ENCODE measurements around the gene MYOM3.

The MYOM3 gene

GRCh38 chr1:24138476-24139221 lies 26.7 kb upstream of the MYOM3 start:
- no peak for DNase-seq

DNA sequence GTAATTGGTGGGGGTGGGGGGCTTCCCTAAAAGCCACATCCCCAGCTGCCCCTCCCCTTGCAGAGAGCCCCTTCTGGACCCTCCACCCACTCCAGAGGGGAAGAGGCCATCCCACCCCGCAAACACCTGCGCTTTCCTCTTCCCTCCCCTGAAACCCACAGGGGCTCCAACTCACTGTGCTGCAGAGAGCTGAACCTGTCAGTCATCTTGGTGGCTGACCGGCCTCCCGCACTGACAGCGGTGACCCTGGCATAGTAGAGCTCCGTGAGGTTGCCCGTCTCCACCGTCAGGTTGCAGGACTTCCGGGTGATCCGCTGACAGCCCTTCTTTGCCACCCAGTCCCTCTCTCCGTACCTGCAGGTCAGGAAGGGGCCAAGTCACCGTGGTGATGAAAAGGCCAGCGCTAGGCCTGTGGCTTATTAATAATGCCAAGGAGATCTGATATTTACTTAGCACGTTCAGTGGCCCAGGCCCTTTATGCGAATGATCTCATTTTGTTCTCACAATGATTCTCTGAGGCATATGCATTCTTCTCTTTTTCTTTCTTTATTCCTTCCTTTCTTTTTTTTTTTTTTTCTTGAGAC lies 25.1 kb upstream of the MYOM3 start:
- no peak for DNase-seq

GRCh38 chr1:24134376-24134775 lies 22.4 kb upstream of the MYOM3 start:
- no peak for DNase-seq

- no peak for DNase-seq
These were observed 21.9 kb upstream of the MYOM3 start for GRCh38 chr1:24133819-24134218.

- DNase-seq = no peak
These were observed 18.4 kb upstream of the MYOM3 start for GRCh38 chr1:24130385-24130784.

GRCh38 chr1:24127801-24128363 lies 15.9 kb upstream of the MYOM3 start:
- no peak for DNase-seq

DNA sequence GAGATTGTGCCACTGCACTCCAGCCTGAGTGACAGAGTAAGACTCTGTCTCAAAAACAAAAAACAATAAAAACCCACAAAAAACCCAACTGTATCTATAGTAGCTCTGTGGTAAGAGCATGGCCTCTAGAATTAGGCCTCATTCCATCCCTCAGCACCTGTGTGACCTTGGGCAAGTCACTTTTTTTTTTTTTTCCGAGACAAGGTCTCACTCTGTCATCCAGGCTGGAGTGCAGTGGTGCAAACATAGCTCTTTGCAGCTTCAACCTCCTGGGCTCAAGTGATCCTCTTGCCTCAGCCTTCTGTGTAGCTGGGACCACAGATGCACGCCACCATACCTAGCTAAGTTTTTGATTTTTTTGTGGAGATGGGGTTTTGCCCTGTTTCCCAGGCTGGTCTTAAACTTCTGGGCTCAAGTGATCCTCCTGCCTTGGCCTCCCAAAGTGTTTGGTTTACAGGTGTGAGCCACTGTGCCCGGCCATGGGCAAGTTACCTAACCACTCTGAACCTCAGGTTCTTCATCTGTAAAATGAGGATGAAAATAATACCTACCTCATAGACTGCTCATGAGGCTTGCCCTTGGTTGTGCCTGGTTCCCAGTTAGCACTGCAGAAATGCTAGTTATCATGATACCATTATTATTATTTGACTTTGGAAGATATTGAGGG lies 15.3 kb upstream of the MYOM3 start:
- DNase-seq = no peak

DNA sequence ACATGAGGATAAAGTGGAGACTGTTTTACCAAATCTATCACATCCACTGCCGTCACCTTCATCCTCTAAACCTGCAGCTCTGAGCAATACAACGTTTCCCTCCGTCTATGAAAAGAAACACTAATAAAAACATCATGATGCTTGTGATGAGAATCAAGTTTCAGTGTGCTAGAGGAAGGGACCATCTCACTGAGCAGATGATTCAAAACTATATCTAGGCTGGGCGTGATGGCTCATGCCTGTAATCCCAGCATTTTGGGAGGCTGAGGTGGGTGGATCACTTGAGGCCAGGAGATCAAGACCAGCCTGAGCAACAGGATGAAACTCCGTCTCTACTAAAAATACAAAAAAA lies 14.7 kb upstream of the MYOM3 start:
- DNase-seq = no peak

- no peak for DNase-seq
These were observed 14.2 kb upstream of the MYOM3 start for GRCh38 chr1:24126018-24126671.

GRCh38 chr1:24125456-24125855 lies 13.5 kb upstream of the MYOM3 start:
- no peak for DNase-seq

GRCh38 chr1:24124980-24125379 lies 13.0 kb upstream of the MYOM3 start:
- no peak for DNase-seq

DNA sequence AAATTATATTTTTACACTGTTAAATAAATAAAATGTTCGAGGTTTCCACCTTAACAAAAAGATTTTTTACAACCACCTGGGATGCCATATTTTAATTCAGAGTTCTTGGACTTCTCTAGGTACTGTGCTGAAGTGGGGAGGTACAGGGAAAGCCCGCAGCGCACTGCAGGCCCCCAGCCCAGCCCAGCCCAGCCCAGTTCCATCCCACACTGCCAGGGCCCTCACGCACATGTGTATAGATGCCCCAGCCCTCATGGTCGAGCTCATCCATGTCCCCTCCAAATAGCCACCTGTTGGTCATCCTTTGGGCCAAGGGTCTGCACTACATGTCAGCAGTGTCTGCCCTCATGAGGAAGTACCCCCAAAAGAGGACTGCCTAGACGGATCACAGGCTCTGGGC lies 11.7 kb upstream of the MYOM3 start:
- DNase-seq = no peak

DNA sequence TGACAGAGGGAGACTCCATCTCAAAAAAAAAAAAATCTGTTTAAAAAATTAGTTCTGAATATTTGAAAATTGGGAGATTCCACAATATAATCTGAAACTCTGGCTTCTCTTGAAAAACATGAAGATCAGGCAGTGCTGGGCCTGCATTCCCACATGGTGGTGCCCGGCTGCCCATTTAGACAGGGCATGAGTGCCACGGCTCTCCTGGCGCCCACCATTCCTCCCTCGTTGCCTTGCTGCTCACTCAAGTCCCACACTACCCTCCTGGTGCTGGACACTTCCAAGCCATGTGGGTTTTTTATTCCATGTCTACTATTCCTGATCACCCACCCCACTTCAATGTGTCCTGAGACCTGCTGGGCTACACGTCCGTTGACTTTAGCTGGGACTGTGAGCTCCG lies 10.8 kb upstream of the MYOM3 start:
- no peak for DNase-seq

DNA sequence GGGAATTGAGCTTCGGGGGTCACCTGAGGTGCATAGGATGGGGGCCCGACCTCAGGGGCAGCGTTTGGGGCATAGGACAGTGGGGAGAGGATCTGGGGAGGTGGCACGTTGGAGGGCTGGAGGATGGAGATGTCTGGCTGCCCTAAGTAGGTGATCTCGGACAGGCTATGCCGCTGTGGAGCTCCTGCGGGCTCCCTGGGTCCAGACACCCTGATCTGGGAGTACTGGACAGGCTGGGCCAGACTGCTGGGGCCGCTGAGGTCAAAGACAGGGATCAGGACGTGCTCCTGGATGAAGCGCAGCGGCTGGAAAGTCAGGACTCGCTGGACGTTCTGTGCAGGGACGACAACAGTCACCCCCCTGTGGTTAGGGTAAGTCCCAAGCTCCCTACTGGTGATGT lies 9.5 kb upstream of the MYOM3 start:
- no peak for DNase-seq

DNA sequence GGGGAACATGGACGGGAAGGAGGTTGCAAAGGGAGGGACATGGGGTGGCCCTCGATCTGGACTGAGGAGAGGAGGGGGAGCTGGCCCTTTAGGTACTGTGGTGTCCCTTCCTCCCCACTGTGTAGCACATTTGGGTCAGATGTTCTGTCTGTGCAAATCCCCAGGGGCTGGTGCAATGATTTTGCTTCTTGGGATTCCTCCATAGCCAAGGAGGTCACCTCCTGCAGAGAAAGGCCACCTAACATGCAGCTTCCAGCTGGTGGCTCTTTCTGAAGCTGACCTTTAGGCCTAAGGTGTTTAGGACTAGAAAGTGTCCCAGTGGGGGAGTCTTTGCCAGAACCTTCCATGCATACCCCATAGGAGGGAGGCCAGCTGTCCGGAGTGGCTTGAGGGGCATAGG lies 9.0 kb upstream of the MYOM3 start:
- DNase-seq = no peak

DNA sequence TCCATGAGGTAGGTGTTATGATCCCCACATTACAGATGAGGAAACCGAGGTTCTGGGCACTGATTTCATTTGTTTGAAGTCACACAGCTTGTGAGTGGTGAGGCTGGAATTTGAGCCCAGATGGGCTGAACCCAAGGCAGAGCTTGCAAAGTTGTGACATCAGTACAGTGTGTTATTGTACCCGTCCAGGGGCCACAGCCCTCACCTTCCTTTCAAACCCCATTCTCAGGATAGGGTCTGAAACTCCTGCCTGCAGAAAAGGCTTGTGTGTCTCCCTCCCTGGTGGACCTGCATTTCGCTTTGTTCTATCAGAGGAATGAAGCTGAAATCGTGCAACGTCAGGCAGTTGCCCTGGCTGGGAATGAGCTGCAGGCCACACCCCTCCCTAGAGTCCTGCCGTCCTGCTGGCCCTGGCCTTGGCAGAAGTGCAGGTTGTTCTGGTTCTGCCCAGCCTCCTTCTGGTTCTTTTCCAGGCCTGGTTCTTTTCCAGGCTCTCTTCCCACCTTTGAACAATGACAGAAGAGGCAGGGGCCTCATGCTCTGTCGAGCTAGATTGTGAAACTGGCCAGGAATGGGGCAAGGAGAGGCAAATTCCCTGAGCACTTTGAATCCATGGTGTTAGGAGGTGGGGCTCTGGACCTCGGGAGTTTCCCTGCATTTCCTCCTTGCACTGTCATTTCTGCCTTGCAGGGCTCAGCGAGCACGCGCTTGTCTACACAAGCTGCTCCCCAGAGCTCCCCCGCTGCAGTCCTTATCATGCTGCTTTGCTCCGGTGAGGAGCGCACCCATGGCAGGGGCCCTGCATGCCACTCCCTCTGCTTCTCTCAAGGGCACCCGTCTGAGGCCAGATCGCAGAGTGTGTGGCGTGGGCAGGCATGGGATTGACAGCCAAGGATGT lies 8.2 kb upstream of the MYOM3 start:
- DNase-seq = no peak

- DNase-seq = no peak
These were observed 7.5 kb upstream of the MYOM3 start for GRCh38 chr1:24119489-24119858.

GRCh38 chr1:24118410-24119242 lies 6.7 kb upstream of the MYOM3 start:
- DNase-seq = no peak

DNA sequence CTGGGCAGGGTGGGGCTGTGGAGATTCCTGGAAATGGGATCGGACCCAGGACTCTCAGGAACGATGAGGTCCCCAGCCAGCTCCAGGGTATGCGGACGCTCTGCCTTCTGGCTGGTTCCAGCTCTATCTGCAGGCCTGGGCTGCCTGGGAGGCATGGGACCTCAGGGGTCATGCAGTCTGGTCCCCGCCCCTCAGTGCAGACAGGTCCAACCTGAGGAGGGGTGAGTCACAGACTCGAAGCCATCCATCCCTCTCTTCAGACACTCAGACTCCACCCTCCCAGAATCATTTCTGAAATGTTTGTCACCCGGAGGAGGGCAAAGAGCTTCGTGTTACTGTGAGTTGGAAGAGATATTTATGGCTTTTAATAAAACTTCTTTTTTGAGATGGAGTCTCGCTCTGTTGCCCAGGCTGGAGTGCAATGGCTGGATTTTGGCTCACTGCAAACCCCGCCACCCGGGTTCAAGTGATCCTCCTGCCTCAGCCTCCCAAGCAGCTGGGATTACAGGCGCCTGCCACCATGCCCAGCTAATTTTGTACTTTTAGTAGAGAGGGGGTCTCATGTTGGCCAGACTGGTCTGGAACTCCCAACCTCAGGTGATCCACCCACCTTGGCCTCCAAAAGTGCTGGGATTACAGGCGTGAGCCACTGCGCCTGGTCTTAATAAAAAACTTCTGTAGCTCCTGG lies 5.9 kb upstream of the MYOM3 start:
- DNase-seq = no peak

- DNase-seq = no peak
These were observed 5.2 kb upstream of the MYOM3 start for GRCh38 chr1:24117132-24117531.

DNA sequence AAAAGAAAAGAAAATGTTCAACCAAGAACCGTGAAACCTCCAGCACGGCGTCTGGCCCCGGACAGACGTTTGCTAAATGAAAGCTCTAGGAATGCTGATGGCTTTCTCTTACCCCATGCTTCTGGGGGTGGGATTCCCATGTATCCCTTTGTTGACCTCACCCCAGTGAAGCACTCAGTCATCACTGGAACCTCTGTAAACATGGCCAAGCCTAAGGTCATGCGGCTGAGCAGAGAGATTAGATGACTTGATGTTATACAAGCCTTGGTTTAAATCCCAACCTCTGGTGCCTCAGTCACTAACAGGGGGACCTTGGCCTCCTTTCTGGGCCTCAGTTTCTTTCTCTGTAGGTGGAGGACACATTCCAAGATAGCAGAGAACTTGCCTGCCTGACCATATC lies 2.8 kb upstream of the MYOM3 start:
- no peak for DNase-seq
